ENCODE results near the gene ZRSR2.

GRCh38 chrX:15808254-15808653, 18.0 kb downstream of the ZRSR2 start:
- TF ChIP-seq POLR2A (IDR thresholded peaks at IDR 0.05) (no peak), CTCF (IDR thresholded peaks at IDR 0.05) (no peak), POLR2AphosphoS5 (IDR thresholded peaks at IDR 0.05) (no peak)
